ENCODE measurements around the gene WAPL.
"Not testable (repeated sequence)": the region's sequence is repeated elsewhere in the genome, so short reads cannot be mapped to it uniquely, and the experiment has no call there.

WAPL gene

DNA sequence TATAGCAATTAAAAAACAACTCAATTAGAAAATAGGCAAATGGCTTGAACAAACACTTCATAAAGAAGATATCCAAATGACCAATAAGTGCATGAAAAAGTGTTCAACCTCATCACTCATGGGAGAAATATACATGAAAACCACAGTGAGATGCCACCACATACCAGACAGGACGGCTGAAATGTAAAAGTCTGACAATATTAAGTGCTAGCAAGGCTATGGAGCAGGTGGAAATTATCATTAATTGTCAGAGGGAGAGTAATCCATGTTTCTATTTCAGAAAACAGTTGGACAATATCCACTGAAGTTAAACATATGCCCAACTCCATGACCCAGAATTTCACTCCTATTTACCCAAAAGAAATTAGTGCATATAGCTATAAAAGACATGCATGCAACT lies 112.4 kb downstream of the WAPL start:
- DNase-seq, result no peak

DNA sequence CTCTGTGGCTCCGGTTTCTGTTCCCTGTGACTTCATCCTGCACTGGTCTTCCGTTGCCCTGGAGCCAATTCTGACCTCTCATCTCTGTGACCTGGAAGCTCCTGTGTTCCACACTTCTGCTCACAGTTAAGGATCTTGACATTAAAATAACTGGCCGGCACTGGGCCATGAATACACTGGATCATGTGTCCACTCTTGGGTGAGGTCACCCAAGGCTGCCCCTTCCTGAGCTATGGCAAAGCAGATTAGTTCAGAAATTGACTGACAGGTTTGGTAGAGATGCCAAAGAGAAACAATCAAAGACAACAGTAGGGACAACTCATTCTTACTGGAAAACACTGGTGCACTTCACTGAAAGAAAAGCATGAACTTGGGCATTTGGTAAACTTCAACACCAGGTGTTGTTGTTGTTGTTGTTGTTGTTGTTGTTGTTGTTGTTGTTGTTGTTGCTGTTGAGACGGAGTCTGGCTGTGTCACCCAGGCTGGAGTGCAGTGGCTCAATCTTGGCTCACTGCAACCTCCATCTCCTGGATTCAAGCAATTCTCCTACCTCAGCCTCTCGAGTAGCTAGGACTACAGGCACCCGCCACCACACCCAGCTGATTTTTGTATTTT lies 118.3 kb downstream of the WAPL start:
- no peak for DNase-seq

DNA sequence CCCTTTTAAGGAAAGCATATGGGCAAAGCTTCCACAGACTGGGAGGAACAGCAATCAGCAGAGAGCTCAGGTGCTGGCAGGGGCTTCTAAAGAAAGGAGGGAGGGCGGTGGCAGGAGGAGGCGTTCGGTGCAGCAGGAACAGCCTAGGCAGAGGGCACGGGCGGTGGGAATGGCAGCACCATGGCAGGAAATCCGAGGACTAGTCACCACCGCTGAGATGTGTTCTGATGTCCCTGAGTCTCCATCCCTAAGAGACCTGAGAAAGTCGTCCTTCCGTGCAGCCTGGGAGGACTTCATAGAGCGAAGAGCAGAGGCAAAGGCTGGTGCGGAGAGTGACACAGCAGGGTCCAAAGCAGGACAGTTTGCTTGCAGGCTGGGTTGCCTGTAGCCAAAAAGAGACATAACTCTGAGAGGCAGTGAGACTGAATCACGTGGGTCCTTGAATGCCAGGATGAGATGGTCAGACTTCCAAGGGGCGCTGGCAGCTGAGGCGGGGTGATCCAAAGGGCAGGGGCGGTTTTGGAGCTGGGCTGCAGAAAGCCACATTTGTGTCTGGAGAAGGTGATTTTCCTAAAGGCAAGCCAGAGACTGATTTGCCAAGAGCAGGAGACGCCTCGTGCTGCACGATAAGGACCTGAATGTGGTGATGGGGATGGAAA lies 119.2 kb downstream of the WAPL start:
- no peak for DNase-seq

DNA sequence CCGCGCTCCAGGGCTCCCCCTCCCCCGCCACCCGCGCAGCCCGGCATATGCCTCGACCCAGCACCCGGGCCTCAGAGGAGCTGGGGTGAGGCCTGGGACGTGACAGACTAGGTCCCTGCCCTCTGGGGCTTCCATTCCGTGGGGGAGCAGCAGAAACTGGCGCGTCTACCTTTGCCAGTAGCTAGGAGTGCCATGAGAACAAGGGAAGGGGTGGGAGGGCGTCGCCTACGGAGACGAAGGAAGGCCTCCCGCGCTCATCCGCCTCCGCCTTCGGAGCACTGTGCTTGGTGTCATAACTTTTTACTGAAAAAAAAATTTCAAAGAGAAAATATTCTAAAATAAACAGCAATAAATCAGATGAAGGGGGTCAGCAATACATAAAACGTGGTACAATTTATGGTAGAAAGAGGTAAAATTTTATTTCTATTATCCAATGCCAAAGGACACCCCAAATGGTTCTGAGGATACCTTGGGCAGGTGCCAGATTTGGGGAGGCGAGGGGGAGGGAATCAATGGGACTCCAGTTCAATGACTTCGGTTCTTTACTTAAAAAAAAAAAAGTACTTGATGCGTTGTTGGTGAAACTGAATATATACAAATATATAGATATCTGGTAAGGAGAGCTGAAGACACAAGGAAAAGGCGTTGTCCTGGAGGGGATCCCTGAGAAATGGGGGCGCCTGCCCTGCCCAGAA lies 119.9 kb downstream of the WAPL start:
- no peak for DNase-seq

DNA sequence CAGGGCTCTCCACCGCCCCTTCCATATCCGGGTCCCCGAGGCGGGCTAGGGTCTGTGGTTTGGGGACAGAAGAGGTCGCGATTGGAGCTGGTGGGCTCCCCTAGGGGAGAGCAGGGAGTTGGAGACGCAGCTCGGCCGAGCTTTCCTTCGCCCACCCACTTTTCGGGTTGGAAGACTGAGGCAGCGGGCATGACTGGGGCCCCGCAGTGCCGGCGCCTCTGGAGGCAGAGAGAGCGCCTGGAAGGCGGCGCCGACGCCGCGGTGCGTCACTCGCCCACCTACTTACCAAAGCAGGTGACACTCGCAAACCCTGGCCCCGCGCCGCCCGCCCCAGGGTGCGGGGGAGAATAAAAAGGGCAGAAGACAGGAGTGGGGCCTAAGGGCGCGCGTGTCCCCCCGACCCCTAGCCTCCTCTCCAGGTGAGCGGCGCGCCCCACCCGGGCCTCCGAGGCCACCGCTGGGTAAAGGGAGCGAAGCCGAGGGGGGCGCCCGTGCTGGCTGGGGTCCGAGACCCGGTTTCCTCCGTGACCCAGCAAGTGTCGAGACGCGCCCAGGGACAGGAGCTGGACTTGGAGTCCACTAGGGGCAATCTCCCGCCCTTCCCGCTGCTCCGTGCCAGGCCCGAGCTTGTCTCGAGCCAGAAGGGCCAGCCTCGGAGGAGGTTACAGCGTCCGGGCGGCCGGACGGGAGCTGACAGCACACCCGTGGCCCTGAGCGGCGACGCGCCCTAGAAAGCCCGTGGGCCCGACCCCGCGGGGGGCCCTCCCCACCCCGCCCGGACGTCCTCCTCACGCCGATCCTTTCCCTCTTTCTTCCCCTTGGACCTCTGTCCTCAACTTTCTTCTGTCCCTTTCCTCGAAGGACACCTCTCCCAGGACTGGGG lies 120.6 kb downstream of the WAPL start:
- DNase-seq, result no peak

DNA sequence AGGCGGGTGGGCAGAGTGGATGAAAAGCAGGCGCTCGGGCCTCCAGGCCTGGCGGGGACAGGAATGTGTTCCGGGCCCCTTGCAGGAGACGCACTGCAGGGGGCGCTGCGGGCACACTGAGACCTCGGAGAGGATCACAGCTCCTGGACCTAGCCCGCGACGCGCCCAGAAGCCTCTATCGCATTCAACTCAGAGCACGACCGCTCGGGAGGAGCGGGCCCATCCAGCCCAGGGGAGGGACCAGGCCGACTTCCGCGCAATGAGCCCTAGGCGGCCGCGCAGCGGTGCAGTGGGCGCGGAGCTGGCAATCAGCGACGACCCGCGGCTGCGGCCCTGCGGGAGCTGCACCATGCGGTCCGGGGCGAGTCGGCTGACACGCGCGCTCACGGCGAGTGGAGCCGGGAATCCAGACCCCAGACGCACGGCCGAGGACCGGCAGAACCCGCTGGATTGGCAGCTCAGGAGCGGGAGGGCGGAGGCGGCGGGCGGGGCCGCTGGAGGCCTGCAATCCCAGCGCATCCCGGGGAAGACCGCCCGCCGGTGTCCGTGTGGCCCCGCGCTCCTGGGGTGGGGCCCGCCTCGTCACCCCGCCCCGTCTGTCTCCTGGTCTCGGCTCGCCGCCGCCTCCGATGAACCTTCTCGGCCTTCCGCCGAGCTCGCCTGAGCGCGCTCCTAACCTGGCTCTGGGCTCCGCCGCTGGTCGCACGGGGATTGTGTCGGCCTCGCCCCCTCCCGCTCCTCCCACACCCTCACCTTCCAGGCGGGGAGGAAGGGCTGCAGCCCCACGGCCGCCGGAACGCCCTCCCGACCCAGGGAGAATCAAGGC lies 121.5 kb downstream of the WAPL start:
- DNase-seq, result peak; percentile 64 to 83

DNA sequence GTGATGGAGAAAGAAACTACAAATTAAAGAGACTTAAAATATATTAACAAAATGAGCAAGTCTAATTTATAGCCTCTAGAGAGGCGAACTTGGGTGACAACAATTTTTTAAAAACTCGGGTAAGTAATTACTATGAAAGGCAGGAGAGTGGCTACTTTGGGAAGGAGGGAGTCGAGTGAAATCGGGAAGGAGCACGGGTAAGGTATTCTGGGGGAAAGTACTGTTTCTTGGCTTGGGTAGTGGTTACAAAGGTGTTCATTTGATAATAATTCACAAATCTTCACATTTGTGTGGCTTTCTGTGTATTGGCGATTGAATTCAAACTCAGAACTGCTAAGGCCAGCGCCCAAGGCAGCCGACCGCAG lies 122.1 kb downstream of the WAPL start:
- no peak for DNase-seq

DNA sequence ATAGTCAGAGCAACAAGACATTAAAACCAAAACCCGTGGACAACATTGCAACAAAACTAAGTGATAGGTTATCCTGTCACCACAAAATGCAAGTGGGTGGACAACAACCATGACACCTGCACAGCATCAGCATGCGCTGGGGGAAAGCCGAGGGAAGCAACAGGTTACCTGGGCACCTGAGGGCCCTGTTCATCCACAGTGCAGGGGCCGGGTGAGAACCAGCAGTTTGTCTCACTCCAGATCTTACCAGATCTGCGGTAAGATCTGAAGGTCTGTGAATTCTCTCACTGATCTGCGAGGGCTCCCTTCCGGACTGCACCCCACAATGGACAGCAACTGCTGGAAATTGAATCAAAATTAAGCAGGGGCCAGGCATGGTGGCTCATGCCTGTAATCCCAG lies 124.5 kb downstream of the WAPL start:
- no peak for DNase-seq

DNA sequence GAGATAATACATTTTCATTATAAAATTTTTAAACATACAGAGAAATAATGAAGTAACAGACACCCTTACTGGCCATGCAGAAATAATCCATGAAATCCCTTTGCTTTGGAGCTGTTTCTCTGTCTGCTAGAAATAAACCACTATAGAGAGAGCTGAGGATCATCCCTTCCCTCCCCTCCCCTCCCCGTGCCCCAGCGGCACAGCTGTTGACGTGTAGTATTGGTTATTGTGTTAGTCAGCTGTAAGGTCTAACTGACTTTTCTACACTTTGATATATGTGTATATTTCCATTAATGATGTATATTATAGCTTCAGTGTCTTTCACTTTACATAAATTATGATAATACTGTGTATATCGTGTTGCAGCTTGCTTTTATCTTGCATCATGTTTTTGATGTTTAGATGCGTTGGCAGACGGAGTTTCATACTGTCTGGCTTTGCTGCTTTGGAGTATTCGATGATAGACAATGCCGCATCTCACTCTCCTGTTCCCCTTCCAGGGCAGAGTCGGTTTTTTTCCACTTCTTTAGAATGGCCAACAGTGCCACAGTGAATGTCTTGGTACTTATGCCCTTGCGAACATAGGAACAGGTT lies 127.6 kb downstream of the WAPL start:
- no peak for DNase-seq

DNA sequence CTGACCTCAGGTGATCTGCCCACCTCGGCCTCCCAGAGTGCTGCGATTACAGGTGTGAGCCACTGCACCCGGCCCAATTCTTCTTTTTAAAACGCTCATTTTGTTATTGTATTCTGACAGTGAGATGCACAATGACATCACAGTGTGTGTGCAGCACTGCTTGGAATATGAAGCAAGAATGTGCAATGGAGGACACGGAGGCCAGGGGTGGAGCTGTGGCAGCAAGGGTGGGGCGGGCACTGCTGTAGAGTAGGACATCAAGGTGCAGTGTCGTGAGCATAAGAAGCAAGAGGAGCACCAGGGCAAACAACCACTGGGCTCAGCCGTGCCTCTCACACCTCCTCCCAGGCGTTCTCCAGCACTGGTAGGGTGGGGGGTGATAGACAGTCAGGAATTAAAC lies 128.2 kb downstream of the WAPL start:
- DNase-seq, result no peak

DNA sequence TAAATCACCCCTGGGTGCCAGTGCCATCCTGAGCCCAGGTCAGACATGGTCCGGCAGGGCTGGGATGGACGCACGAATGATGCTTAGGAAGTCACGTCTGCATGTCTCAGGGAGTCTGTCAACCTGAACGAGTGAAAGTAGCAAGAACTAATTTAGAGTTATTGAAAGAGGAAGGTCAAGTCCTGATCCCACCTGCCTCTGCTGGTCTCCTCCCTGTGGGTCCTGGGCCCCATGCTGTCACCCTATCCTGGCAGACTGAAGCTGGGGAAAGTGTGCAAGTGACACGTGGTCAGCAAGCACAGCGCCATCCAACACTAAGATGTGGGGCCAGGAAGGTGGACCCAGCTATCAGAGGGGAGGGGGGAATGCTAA lies 128.9 kb downstream of the WAPL start:
- no peak for DNase-seq

DNA sequence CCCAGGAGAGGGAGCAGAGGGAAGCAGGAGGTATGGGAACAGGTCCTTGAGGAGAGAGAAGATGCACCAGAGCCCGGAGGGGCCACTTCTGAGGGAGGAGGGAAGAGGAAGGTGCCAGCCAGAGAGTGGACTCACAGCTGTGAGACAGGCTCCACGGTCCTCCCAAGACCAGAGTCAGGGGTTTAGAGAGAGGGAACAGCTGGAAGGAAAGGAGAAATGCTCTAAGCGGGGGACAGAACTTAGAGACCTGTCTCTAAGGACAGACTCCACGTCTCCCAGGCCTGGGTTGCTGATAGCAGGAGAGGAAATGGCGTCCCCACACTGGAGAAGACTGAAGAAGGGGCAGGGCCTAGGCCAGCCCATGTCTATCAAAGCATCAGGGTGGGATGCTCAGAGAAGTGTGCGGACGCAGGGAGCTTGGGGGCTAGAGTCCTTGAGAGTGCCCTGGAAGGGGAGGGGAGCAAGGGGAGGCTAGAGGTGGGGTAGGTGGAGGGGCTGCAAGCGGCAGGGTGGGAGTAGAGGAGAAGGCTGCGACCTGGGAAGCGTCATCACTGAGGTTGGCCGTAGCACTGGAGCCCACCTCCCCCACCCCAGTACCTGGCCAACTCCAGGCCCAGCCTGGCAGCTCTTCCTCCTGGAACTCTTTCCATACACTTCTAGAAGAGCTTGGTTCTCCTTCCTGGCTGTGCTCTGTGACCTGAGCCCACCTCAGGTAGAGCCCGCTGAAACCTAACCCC lies 129.4 kb downstream of the WAPL start:
- DNase-seq, result no peak

DNA sequence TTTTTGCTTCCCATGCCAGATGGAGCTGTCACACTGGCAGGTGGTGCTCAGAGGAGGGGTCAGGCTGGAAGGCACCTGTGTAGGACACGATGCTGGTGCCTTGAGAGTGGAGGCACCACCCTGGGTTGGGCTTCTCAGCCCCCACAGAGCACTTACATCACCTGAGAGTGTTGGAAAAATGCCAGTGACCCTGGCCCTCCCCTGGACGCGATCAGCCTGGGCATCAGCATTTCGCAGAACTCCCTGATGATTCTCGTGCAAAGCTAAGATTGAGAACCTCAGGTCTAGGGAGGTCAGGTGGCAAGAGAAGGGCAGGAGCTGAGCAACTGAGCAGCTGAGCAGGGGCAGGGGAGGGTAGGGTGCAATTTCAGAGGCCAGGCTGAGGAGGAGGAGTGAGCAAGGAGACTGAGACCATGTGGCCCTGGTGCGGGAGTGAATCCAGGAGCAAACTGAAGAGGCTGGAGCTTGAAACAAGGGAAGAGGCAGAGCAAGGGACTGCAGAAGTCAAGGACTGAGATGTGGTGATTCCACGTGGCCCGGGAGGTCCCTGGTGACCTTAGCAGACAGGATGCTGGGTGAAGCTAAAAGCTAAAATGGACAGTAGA lies 130.3 kb downstream of the WAPL start:
- no peak for DNase-seq

DNA sequence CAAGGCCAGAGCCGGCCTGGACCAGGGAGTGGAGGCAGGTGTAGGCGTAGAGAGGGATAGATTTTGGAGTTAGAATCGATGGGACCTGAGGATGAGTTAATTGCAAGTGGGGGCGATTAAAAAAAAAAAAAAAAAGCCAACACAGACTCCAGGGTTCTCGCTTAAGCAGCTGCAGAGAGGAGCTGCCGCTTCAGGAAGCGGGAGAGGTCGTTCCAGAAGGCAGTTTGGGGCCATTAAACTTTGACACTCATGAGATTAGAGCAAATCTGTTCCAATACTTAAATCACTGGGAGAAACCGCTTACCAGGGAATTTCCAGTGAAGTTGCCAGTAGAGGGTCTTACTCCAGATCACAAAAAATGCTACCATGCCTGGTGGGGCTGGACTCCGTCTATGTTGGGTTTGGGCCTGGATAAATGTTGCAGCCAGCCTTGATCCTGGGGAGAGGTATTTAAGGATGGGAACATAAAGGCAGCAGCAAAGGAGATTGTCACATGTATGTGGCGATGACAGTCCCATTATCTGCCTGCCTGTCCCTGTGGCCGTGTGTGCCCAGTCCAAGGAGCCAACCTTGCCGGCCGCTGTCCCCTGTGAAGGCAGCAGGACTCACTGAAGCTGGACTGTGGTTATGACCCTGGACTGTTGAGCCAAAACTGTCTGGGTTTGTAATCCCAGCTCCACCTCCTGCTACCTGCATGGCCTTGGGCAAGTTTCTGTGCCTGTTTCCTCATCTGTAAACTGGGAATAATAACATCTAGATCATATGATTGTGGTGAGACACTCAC lies 131.1 kb downstream of the WAPL start:
- no peak for DNase-seq

DNA sequence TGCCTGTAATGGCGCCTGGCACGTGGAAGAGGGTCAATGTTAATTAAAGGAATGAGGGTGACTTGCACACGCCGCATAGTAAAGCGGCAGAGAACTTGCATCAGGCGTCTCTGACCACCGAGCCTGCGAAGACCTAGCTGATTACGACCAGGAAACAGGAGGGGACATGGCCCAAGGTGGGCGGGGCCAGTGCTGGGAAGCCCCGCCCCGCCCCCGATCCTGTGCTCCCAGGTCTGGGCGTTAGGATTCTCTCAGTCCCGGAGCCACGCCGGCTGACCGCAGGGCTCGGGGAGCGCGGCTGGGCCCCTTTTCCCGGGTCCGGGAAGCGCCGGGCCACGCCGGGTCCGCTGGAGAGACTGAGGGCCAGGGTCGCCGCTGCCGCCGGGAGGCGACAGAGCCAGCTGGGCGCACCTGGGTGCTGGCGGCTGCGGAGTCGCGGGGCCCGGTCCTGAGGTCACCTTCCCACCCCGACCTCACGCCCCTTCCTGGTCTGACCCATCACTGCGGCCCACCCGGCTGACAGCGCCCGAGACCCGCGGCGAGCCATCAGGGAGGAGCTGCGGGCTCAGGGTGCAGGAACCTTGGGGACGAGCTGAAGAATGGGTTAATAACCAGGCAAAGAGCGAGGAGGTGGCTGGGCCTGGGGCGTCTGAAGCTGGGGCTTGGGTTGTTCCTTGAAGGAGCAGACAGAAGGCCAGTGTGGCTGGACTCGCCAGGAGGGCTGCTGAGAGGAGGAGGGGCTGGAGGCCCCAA lies 132.0 kb downstream of the WAPL start:
- DNase-seq, result no peak

DNA sequence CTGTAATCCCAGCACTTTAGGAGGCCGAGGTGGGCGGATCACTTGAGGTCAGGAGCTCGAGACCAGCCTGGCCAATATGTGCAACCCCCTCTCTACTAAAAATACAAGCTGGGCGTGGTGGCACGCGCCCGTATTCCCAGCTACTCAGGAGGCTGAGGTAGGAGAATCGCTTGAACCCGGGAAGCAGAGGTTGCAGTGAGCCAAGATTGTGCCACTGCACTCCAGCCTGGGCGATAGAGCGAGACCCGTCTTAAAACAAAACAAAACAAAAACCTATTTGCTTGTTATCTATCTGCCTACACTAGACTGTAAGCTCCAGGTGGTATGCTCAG lies 132.5 kb downstream of the WAPL start:
- DNase-seq, result not testable (repeated sequence)

DNA sequence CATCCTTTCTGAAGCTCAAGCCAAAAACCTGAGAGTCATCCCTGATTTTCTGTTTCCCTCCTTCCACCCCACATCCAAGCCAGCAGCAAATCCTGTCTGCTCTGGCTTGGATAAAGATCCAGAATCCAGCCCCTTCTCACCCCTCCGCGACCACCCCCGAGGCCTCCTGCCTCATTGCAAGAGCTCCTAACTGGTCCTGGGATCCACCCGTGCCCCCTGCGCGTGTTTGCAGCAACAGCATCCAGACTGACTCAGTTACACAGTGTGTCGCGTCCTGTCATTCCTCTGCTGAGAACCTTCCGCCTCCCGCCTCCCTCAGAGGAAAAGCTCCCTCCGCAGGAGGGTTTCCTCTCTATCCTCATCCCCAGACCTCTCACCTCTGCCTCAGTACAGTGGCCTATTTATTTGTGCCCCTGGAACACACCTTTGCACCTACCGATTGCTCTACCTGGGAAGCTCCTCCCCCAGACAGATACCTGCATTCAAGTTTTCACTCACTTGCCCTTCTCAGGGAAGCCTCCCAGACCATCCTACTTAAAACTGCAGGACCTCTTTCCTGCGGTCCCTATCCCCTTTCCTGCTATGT lies 133.4 kb downstream of the WAPL start:
- DNase-seq, result no peak

DNA sequence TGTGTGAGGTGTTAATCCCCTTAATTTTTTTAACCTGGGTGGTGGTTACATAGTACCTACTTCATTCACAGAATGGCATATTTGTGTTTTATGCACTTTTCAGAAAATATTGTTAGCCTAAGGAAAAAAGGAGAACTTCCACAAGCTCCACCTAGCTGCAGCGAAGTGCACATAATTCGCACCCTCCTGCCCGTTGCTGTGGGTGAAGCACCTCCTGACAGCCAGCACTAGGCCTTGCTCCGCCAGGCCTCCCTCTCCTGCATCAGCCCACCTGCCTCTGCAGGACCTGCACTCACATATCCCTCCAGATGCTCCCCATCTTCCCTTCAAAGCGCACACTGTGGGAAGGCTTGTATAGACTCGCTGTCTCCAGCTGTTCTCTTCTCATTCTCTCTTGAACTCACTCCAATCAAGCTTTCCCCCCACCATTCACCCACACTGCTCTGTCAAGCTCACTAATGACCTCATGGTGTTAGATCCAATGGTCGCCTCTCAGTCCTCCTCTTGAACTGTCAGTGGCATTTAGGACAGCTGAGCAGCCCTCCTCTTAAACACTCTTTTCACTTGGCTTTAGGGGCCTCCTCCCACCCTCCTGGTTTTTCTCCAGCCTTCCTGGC lies 134.3 kb downstream of the WAPL start:
- DNase-seq, result no peak

DNA sequence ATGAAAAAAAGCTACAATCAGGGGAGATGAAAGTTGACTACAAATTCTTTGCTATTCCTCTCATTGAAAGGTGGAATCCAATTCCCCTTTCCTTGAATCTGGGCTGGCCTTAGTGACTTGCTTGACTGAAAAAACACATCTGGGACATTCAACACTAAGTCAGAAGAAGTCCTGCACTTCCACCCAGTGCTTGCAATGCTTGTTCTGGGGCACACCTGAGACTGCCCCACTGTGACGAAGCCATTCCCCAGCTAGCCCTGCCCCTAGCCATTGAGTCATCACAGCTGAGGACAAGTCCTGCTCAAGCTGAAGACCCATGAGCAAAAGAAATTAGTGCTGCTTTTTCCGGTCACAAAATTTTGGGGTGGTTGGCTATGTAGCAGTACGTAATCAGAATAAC lies 135.8 kb downstream of the WAPL start:
- DNase-seq, result no peak
